Activated CD4-positive, alpha-beta memory T cell treated with anti-CD3 and anti-CD28 coated beads for 36 hours (primary cell): ENCODE measurements around the gene LRRC30. TPM values are rescaled to one million over a fixed set of nuclear protein-coding genes. Genes with fewer than 3 reads are reported as not detected.

Experiments
- total RNA-seq, 2 experiments: library from RNA; stranded (reverse); gene quantifications; one replicate each; pipeline ENCODE4 v1.2.3, GENCODE V29; 2021

LRRC30 gene
- total RNA-seq, 2 experiments from 2014 or later, result not detected

Other genes with a start within 250 kb of the LRRC30 start
- not detected for gene LAMA1, start 113.3 kb upstream of the LRRC30 start, total RNA-seq